MM.1S (cell line): Measurements from ENCODE around the gene USP33.
"Not testable (repeated sequence)": the region's sequence is repeated elsewhere in the genome, so short reads cannot be mapped to it uniquely, and the experiment has no call there.

Experiments
- DNase-seq: peaks from one replicate; pipeline ENCODE4 v3.0.0-alpha.2; 2015
- H2AFZ ChIP-seq: fragments of 300-600 bp; sonication (generic); 2 replicates; pipeline ENCODE4 v1.6.0; 2016; ENCODE audit warnings: antibody characterized with exemption, low read length
- H3F3A ChIP-seq: fragments of 300-600 bp; sonication (generic); 2 replicates; pipeline ENCODE4 v1.6.1; 2016; ENCODE audit warnings: mild to moderate bottlenecking, antibody characterized with exemption, low read length, moderate library complexity, mixed read lengths; ENCODE audit not compliant: insufficient read depth
- H3K27ac ChIP-seq: fragments of 300-600 bp; sonication (generic); 2 replicates; pipeline ENCODE4 v1.5.1; 2016; ENCODE audit warnings: mild to moderate bottlenecking, low read length
- H3K27me3 ChIP-seq: fragments of 300-600 bp; sonication (generic); replicated peaks from 2 replicates; pipeline ENCODE4 v1.6.0; 2016; ENCODE audit warnings: low read length; ENCODE audit not compliant: insufficient read depth
- H3K36me3 ChIP-seq: fragments of 300-600 bp; sonication (generic); replicated peaks from 2 replicates; pipeline ENCODE4 v1.6.1; 2016; ENCODE audit warnings: mild to moderate bottlenecking, low read length, mixed read lengths; ENCODE audit not compliant: insufficient read depth
- H3K4me1 ChIP-seq: fragments of 300-600 bp; sonication (generic); 2 replicates; pipeline ENCODE4 v1.6.1; 2016; ENCODE audit warnings: low read length, mixed read lengths
- H3K4me2 ChIP-seq: fragments of 300-600 bp; sonication (generic); 2 replicates; pipeline ENCODE4 v1.6.0; 2016; ENCODE audit warnings: low read depth, low read length
- H3K4me3 ChIP-seq: fragments of 300-600 bp; sonication (generic); 2 replicates; pipeline ENCODE4 v1.5.1; 2016; ENCODE audit warnings: low read length, mixed read lengths
- H3K79me2 ChIP-seq: fragments of 300-600 bp; sonication (generic); 2 replicates; pipeline ENCODE4 v1.6.1; 2016; ENCODE audit warnings: mixed run types, low read length, mixed read lengths
- H3K9ac ChIP-seq: fragments of 300-600 bp; sonication (generic); 2 replicates; pipeline ENCODE4 v1.6.1; 2016; ENCODE audit warnings: low read length, mixed read lengths
- H3K9me2 ChIP-seq: fragments of 300-600 bp; sonication (generic); replicated peaks from 2 replicates; pipeline ENCODE4 v1.6.1; 2016; ENCODE audit warnings: mild to moderate bottlenecking, low read length, mixed read lengths; ENCODE audit not compliant: insufficient read depth
- H3K9me3 ChIP-seq: fragments of 300-600 bp; sonication (generic); replicated peaks from 2 replicates; pipeline ENCODE4 v1.6.1; 2016; ENCODE audit warnings: mild to moderate bottlenecking, low read length, mixed read lengths; ENCODE audit not compliant: insufficient read depth
- H4K20me1 ChIP-seq: fragments of 300-600 bp; sonication (generic); 2 replicates; pipeline ENCODE4 v1.6.1; 2016; ENCODE audit warnings: mild to moderate bottlenecking, low read length, moderate library complexity, mixed read lengths; ENCODE audit not compliant: insufficient read depth
- EZH2 ChIP-seq: fragments of 300-600 bp; sonication (generic); optimal IDR thresholded peaks from 2 replicates; pipeline ENCODE3; 2017; ENCODE audit warnings: low read depth, mild to moderate bottlenecking, antibody characterized with exemption, low read length, mixed read lengths
- EZH2phosphoT487 ChIP-seq: fragments of 300-600 bp; sonication (generic); IDR thresholded peaks from 2 replicates; pipeline ENCODE4 v1.6.1; 2018; ENCODE audit warnings: antibody characterized with exemption, low read length
- TF ChIP-seq, protein P1 (sequence below): fragments of 300-600 bp; sonication (generic); IDR thresholded peaks from 2 replicates; pipeline ENCODE4 v1.5.1; 2016; ENCODE audit warnings: antibody characterized with exemption, low read length, mixed read lengths

Gene USP33

DNA sequence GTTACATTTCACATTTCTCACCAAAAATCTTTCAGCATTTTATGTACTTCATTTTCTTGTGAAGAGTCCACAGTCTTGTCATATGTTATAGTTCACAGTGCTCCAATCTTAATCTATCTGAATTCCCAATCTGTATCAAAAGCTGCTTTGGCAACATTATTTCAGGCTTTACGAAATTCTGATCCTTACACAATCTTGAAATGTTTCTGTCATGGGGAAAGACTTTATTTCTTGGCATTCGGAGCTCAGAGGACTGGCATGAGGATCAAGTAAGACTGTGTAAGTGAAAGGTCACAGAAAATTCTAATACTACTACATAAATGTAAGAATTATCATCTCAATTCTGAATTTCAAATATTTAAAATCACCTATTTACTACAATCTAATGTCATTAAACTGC, 2.0 kb downstream of the USP33 start:
- Histone ChIP-seq H3K9ac (no peak overlapping the region), H3K4me2 (no peak overlapping the region), H3K27ac (no peak overlapping the region), H3K27me3 (no peaks in the 10 kb centered on the region), H3K4me3 (no peak overlapping the region), H3K9me2 (no peaks in the 10 kb centered on the region), H3K9me3 (no peaks in the 10 kb centered on the region), H3K36me3 (no peaks in the 10 kb centered on the region), H3F3A (peaks cover 13% of the 10 kb centered on the region; the same call in 1 of the 2 replicates), H2AFZ (no peak overlapping the region), H3K4me1 (peaks cover 27% of the 10 kb centered on the region), H4K20me1 (peaks cover 28% of the 10 kb centered on the region), H3K79me2 (peaks cover 70% of the 10 kb centered on the region)
- no peak for DNase-seq
- TF ChIP-seq EZH2: no peak
- no peak for TF ChIP-seq EZH2phosphoT487
- TF ChIP-seq, protein P1, sequence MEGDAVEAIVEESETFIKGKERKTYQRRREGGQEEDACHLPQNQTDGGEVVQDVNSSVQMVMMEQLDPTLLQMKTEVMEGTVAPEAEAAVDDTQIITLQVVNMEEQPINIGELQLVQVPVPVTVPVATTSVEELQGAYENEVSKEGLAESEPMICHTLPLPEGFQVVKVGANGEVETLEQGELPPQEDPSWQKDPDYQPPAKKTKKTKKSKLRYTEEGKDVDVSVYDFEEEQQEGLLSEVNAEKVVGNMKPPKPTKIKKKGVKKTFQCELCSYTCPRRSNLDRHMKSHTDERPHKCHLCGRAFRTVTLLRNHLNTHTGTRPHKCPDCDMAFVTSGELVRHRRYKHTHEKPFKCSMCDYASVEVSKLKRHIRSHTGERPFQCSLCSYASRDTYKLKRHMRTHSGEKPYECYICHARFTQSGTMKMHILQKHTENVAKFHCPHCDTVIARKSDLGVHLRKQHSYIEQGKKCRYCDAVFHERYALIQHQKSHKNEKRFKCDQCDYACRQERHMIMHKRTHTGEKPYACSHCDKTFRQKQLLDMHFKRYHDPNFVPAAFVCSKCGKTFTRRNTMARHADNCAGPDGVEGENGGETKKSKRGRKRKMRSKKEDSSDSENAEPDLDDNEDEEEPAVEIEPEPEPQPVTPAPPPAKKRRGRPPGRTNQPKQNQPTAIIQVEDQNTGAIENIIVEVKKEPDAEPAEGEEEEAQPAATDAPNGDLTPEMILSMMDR: no peak

DNA sequence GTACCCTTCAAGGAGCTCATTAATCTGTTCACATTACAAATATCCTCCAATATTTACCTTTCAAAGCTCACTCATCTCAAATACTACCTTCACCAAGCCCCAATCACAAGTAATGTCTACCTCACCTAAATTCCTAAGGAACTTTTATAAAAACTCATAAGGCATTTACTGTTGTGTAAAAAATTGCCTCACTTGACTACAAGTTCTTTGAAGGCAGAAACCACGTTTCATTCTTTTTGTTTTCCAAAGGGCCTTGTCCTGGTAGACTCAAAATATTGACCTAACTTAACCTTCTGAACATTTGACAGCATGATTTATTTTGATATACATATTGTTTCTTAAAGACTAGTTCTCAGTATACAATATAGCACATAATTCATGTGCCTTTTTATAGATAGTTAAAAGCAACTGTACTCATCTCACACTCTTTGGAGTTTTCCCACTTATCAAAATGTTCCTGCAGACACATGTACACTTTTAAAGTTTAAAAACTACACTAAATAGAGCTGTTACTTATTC, 2.5 kb downstream of the USP33 start:
- H3K27ac ChIP-seq: no peak overlapping the region
- H3K27me3 ChIP-seq: no peaks in the 10 kb centered on the region
- no peaks in the 10 kb centered on the region for H3K9me2 ChIP-seq
- no peak overlapping the region for H2AFZ ChIP-seq
- peaks cover 27% of the 10 kb centered on the region for H3K4me1 ChIP-seq
- no peaks in the 10 kb centered on the region for H3K9me3 ChIP-seq
- no peaks in the 10 kb centered on the region for H3K36me3 ChIP-seq
- H3F3A ChIP-seq: peaks cover 13% of the 10 kb centered on the region; the same call in 1 of the 2 replicates
- DNase-seq: no peak
- H3K79me2 ChIP-seq: peaks cover 74% of the 10 kb centered on the region
- peaks cover 28% of the 10 kb centered on the region for H4K20me1 ChIP-seq
- TF ChIP-seq, protein P1: no peak
- no peak for TF ChIP-seq EZH2phosphoT487
- no peak for TF ChIP-seq EZH2
- H3K4me3 ChIP-seq: no peak overlapping the region
- no peak overlapping the region for H3K4me2 ChIP-seq
- H3K9ac ChIP-seq: no peak overlapping the region

DNA sequence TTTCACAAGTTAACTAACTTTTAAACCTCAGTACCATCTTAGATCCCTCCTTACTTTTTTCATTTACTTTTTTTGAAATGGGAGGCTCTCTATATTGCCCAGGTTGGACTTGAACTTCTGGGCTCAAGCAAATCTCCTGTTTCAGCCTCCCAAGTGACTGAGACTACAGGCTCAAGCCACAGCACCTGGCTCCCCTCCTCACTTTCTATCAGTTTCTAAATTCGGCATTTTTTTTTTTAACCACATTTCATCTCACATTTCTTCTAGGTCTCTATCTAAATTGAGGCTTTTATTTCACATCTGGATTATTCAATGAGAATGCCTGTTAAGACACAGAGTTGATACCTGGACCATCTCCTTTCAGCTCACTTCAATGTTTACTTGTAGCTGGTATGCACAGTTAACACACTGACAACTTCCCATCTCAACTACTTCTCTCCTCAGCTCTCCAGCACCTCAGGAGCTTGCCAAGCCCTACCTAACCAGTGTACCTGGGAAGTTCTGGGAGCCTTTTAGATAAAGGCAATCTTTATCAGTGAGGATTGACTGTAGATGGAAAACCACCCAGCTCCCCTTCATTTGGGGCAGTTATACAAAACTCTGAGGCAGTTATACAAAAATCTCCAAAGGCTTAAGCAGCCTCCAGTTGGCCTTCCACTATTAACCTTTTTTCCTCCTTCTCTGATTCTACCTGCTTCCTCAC, 3.4 kb downstream of the USP33 start:
- Histone ChIP-seq H3F3A (peaks cover 13% of the 10 kb centered on the region; the same call in 1 of the 2 replicates), H3K9me3 (no peaks in the 10 kb centered on the region), H3K27ac (no peak overlapping the region), H3K4me3 (no peak overlapping the region), H3K27me3 (no peaks in the 10 kb centered on the region), H4K20me1 (peaks cover 28% of the 10 kb centered on the region), H3K4me1 (peaks cover 27% of the 10 kb centered on the region), H3K9me2 (no peaks in the 10 kb centered on the region), H3K4me2 (peak overlapping the region; percentile 16; the same call in 1 of the 2 replicates), H3K36me3 (no peaks in the 10 kb centered on the region), H3K79me2 (peaks cover 83% of the 10 kb centered on the region), H2AFZ (no peak overlapping the region), H3K9ac (no peak overlapping the region)
- peak; percentile 56 for DNase-seq
- TF ChIP-seq, protein P1: no peak
- TF ChIP-seq EZH2 (no peak), EZH2phosphoT487 (no peak)

DNA sequence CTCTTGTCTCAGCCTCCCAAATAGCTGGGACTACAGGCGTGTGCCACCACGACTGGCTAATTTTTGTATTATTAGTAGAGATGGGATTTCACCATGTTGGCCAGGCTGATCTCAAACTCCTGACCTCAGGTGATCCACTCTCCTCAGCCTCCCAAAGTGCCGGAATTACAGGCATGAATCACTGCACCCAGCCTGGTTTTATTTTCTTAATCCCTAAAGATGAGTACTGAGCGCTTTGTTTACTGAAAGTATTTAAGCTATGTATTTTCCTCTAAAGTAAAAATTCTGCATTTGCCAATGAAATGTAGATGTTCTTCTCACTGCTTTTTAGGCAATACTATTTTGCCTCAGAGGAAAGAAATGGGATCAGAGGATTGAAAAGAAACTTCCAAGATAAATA, 10.2 kb downstream of the USP33 start:
- not testable (repeated sequence) for H3K27me3 ChIP-seq, DNase-seq, H3K36me3 ChIP-seq, H3F3A ChIP-seq, H4K20me1 ChIP-seq, H3K27ac ChIP-seq, H3K4me2 ChIP-seq, H3K4me1 ChIP-seq, H3K4me3 ChIP-seq, H3K9me2 ChIP-seq, H2AFZ ChIP-seq, H3K9ac ChIP-seq, H3K9me3 ChIP-seq
- H3K79me2 ChIP-seq: peaks cover 77% of the 10 kb centered on the region
